Stimulated activated CD8-positive, alpha-beta memory T cell treated with anti-CD3 and anti-CD28 coated beads, Interleukin-2, amount 100 ng/mL, for 1 hour (primary cell): ENCODE results near the gene FSTL5.
"Not testable (repeated sequence)": the region's sequence is repeated elsewhere in the genome, so short reads cannot be mapped to it uniquely, and the experiment has no call there.

Source experiments
- DNase-seq, 2 donors: peaks; one replicate each; pipeline ENCODE4 v3.0.0-alpha.2; 2020; ENCODE audit warnings: low read depth in 2 of 2

The FSTL5 gene

DNA sequence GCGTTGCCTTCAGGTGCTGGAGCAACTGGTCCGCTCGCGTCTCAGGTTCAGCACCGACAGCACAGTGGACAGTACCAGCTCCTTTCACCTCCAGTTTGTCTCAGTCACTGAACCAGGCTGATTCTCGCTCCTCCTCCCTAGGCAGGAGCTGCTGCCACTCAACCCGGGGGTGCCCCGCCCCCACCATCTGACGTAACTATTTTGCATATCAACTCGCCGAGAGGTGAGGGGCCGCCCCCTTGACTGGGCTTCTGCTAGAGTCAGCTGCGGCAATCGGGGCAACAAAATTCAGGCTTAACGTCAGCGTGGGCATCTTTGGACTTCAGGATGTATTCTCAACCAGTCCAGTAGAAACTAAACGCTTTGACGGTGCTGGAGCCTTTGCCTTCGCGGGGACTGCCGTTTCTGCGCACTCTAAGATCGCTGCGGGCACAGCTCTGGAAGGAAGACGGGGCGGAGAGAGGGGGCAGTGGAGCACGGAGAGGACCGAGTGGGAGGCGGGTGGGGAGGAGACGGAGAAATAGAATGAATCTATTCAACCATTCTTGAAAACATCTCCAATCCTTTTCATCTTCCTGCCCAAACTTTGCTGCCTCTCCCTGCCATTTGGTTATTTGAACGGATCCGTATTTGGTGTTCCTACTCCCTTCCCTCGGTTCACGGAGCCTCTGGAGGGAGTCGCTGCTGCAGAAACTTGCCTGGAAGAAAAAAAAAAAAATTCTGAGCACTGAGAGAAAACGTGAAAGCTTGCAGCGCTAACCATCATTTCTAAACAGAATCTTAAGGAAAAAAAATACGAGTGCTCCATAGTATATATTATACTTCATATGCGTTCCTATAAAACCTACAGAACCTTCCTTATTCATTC, at the start of gene FSTL5:
TSS of gene FSTL5 (minus strand) at position 109 of the 868 bp plus-strand sequence. CDS start 52,604 bp downstream, outside the sequence.
- no peak for DNase-seq

DNA sequence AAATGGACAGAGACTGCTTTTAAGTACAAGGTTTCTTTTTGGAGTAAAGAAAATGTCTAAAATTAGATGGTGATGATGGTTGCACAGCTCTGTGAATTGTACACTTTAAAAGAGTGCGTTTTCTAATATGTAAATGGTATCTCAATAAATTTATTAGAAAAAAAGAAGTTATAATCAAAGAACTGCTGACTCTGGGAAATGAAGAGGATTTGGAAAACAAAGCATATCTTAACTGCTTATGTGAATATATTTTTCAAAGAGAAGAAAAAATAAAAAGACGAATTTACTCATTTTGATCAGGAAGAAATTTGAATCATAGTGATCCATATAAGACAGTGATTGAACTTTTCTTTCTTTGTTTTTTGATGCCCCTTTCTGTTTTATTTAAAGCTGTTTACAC, 45.9 kb upstream of the FSTL5 start:
- DNase-seq, result no peak

DNA sequence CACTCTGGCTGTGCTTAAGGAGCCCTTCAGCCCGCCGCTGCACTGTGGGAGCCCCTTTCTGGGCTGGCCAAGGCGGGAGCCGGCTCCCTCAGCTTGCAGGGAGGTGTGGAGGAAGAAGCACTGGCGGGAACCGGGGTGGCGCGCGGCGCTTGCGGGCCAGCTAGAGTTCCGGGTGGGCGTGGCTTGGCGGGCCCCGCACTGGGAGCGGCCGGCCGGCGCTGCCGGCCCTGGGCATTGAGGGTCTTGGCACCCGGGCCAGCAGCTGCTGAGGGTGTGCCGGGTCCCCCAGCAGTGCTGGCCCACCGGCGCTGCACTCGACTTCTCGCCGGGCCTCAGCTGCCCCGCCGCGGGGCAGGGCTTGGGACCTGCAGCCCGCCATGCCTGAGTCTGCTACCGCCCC, 39.7 kb upstream of the FSTL5 start:
- DNase-seq, result not testable (repeated sequence)

DNA sequence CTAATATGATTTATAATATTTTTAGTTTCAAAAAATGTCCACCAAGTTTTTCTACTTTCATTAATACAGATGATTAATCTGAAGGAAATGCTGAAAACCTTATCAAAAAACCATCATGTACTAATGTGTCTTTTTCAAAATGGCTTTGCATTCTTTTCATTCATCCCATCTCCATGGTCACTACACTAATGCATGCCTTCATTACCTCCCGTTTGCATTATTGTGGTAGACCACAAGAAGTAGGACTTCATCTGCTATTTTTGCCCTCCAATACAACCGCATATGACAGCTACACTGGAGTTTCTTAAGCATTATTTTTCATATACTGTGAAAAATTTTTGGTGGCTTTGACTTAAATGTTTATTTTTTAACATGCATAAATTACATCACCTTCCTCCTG, 37.9 kb upstream of the FSTL5 start:
- no peak for DNase-seq

DNA sequence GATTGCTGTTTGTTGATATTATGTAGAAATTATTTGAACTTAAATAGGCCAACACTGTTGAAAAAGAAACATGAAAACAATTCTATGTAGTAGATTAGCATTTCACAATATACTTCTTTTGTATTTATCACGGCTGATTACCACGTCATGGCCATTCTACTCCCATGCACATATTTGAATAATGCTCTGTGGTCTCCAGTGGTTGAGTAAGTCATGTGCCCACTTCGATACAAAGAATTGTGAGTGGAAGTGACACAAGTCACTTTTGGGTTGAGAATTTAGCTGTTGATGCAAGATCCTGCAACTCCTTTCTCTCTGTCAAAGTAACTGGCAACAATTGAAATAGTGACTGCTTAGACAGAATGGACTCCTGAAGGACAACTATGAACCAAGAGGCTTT, 6.7 kb upstream of the FSTL5 start:
- DNase-seq, result no peak

DNA sequence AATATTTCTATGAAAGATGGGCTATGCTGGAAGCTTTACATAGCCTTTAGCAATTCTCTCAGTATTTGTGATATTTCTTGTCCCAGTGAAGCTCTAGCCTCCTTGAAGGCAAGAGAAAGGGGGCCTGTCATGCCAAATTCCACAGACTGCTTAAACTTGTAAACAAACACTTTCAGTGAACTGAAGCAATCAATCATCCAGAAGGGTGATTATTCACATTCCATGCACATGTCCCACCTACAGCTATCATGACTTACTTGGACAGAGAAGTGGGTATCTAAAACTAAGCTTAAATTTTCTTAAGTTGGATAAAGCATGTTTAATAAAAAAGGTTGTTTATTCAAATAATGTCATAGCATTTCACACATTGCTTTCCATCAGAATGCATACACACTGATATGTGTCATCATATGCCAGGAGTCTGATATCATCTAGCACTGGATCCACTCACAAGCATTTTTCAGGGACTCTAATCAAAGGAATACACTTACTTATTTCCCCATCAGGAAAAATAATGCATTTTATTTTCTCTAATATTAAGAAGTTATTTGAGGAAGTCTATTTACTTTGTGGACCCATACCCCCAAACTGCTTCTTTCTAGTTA, 1.2 kb upstream of the FSTL5 start:
- DNase-seq, result no peak

DNA sequence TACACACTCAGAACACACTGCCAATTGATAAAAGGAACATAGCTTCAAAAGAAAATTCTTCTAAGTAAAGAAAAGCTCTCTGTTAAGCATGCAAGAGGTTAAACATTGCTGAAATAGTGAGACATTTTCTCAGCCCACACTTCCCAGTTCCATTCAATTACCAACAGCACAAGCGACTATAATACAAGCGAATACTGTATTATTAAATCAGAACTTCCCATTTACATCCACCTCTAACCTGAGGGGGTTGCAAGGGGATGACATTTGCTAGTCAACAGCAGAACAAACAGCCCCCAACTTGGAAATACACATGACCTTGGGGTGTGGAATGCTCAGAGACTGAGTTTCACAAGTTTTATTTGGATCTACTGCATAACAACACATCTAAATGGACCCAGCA, 1.1 kb downstream of the FSTL5 start:
- no peak for DNase-seq

DNA sequence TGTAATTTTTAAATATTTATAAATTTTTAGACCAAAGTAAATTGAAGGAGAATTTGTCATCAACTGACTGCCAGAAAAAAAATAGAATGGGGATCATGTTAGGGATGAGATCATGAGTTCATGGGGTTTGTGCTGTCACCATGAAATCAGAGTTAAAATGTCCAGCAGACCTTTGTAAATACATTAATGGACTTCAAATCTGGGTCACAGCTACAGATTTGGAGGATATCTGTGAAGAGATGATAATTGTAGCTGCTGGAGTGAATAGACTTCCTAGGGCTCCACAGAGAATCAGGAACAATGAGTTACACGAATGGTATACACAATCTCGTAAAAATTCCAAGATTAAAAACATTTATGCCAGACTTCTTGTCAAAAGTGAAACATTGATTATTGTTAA, 6.6 kb downstream of the FSTL5 start:
- no peak for DNase-seq

DNA sequence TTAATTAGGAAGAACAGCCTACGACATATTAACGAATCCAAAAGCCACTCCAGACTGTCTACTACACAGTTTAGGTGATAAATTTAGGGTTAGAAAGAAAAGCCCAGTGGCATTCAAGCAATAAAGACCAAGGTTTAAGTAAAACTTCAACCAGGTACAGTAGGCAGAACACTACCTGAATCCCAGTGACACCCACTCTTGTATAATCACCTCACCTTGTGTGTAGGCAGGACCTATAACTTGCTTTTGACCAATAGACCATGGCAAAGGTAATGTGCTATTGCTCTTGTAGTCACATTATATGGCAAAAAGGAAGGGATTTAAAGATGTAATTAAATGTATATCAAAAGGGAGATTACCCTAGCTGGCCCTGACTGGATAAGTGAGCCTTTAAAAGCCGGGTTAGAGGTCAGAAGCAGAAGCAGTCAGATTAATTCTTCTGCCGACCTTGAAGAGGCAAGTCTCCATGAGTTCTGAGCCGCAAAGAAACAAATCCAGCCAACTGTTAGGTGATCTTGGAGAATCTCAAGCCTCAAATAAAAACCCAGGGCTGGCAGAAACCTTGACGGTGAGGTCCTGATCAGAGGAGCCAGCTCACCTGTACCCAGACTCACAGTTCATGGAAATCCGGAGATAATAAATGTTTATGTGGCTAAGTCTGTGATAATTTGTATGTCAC, 8.8 kb downstream of the FSTL5 start:
- no peak for DNase-seq

DNA sequence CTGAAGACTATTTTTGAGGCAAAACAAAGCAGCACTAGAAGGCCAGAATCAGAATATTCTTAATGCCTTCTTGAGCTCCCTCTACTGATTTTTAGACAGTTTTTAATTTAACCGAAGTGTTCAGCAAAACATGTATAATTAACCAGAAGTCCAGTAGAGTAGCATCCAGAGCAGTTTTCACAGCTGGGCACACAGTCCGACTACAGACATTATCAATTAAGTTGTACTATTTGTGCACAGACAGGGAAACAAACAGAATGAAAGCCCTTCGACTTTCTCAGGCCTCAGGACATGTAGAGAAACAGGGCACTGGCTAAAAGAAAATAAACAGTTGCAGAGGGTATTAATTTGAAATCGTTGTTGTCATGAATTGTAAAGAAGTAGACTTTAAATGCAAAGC, 11.9 kb downstream of the FSTL5 start:
- DNase-seq, result no peak

DNA sequence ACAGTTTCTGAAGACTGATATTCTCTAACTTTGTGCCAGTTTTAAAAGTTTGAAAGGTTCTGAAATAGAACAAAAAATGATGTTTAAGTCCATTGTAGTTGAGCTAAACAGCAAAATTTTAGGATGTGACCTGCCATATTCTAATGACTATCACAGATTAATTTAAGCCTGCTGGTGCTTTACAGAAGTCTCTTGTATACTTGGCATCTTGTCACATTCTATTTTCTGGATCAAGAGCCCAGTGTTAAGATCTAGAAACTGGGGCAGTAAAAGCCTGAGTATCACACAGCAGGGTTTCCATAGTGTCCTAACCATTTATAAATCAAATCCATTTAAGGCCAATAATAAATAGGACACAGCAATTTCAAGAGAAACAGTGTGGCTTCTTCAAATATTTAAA, 12.4 kb downstream of the FSTL5 start:
- no peak for DNase-seq

DNA sequence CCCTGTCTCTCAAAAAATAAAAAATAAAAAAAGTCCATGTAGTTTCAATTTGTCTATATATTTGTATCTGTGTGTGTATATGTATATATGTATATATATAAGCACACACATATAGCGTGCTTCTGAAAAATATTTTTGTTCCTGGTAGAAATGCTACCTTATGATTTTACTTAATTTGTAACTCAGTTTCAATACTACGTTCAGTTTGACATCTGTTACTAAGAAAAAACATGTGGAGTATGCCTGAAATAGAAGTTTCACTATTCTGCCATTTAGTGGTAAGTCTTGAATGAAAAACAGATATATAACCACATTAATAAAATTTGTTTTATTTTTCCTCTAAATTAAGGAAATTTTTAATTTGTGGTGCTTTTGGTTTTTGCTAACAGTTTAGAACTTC, 14.2 kb downstream of the FSTL5 start:
- no peak for DNase-seq

DNA sequence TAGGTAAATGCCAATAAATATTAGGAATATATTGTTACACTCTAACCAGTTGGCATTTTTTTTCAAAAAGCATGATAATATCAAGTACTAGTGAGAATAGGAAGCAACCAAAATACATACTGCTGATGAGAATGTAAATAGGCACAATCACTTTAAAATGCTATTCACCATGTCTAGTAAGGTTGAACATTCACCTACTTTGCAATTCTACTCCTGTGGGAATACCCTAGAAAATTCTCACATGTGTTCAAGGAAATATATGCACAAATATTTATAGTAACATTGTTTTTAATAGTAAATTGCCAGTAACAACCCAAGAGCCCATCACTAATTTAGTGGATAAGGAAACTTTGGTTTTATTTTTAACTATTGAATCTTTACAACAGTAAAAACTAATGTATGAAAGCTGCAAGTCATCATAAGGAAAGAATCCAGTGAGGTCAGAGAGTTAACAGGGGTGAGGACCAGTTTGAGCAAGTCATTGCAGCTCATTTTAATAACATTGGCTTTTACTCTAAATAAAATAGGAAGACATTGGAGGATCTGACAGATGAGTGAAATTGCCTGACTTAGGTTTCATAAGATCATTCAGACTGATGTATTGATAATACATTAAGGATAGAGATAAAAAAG, 23.6 kb downstream of the FSTL5 start:
- DNase-seq, result no peak

DNA sequence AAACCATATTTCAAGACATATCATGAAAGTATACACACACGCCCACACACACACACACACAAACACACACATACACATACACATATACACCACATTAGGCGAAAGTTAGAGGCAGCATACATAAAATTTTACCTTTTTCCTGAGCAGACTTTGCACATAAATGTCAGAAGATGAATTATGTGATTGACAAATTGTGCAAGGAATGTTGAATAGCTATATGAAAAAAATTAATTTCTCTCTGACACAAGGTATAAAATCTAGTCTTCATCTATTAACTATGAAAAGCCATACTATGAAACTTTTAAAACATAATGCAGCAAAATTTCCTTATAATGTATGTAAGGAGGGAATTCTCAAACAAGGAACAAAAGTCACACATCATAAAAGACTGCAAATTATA, 24.4 kb downstream of the FSTL5 start:
- DNase-seq, result no peak

DNA sequence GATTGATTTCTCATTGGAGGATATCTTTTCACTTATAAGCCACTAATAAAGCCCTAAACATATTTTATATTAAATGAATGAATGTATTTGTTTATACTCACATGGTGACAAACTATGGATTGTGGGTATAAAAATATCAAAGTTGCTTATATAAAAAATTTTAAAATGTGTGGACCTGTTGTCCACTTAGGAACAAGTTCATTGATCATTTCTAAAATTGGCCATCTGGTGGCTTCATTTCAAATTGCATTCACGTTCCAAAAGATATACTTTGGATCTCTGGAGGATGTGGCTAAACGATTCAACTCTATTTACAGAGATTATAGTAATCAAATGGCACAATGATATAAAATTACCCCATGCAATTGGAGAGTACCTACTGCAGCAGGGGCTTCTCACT, 32.5 kb downstream of the FSTL5 start:
- no peak for DNase-seq

DNA sequence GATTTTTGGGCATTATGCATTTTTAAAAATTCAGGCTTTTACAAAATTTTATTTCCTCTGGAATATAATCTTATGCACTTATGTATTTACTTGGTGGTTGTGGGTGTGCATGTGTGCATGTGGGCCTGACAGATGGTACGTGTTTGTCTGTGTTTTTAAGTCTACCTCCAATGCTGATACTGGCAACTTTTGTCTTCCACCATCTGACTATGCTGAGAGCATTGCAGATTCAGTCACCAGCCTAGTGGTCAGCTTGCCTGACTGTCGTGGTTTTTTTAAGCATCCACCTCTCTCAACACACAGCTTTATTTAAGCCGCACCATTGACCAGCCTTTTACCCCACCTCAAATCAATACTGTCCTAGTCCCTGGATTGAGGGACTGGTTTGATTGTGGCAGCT, 37.1 kb downstream of the FSTL5 start:
- no peak for DNase-seq

DNA sequence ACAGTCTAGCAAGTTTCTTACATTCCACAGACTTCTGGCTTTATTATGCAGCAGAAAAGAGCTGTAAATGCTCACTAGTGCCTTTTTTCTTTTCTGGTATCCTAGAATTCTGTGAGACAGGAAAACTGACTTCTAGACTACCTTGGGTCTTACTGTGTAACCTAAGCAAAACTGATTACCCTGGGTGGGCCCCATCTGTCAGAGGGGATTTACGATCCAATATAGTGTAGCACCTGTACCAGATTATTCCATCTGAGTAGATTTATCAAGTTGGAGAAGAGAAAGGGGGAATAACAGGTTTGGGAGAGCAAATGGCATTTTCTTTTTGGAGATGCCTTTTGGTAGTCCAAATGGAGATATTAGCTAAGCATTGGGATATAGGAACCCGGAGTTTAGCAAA, 46.7 kb downstream of the FSTL5 start:
- no peak for DNase-seq

DNA sequence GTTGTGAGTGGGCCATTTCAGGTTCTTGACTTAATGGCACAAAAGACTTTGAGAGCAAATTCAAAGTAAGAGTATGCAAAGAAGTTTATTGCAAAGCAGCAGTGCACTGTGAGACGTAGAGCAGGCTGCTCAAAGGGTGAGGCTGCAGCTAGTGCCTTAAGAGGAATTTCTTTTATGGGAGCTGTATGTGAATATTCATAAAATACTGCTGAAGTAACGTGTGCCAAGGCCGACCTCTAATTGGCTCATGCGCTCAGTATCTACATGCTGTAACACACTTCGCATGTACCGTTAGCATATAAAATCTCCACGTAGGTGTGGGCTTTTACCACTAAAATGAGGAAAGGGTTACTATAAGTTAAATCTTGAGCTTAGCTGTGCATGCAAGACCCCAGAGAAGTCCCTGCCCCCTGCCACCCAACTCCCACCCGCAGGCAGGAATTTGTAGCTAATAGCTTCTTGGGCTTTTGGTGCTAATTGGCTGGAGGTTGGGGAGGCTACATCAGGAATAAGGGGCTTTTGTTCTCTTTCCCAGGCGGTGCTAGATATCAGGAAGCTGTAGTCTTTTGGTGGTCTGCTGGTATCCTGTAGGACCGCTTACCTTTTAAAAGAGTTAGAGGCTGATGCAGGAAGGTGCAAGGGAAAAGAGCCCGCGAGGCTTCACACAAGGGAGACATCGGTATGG, 47.6 kb downstream of the FSTL5 start:
- no peak for DNase-seq

DNA sequence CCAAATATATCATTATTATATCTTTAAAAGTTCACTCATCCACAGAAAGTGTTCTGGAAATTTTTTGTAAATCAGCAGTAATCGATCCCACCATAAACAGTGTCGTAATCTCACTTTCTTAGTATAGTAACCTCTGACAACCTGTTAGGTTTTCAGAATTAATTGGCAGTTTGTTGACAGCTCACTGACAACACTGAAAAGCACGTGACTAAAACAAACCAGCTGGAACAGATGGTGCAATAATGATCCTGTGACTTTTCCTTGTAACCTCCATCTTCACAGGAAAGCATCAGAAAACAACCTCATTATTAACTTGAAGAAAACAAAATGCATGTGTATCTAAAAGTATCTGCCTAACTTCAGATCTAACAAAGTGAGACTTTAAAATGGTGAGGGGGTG, 48.5 kb downstream of the FSTL5 start:
- DNase-seq, result no peak

DNA sequence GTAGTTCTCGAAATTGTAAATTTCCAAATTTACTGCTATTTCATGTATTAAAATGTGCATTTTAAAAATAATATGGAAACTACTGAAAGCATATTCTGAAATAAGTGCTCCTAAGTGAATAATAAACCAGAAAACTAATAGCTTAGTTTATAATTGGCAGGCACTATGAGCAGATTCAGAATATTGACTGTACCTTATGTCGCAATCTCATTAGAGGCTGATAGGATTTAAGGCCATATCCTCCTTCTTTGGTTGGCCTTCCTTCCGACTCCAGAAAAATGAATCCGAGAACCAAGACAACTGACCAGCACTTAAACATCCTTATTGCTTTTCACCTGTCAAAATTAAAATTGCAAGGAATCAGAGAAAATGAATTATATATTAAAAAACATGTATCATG, 52.7 kb downstream of the FSTL5 start:
- DNase-seq, result no peak

DNA sequence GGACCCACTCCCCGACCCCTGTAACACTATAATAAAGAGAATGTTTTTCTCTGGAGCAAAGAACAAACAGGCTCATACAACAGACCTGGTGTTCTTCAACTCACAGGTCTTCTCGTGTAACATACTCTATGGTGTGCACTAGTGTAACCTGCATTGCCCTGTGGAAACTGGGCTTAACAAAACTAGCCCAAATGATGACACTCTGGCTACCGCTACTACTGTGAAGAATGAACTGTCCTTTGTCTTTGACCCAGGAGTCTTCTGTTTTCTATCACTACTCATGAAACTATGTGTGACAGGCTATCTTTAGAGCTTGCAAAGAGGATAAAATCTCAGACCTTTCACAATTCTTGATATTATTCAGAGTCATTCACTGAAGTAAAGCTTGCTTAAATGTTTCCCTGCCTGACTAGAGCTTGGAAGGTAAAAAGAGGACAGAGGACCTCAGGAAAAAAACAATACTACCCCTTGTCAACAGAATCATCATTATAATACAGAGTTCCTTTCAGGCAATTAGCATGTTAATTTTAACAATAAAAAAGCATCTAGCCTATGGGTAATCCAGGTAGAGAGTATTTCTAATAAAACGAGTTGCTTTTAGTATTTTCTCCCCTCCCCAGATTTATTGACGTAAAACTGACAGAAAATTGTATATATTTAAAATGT, 59.2 kb downstream of the FSTL5 start:
- DNase-seq, result no peak
